Trophoblast cell (in vitro differentiated cells and primary cell): ENCODE results near the gene MEGF6.

Experiments used
- DNase-seq, 2 donors: peaks; one replicate each; pipeline ENCODE4 v3.0.0-alpha.2; 2016
- H2AFZ ChIP-seq: 2 replicates; pipeline ENCODE4 v1.6.1; 2013; ENCODE audit warnings: low read length, moderate library complexity, mild to moderate bottlenecking; ENCODE audit not compliant: insufficient read depth, poor library complexity
- H2AK5ac ChIP-seq: 2 replicates; pipeline ENCODE4 v1.6.1; 2013; ENCODE audit warnings: mild to moderate bottlenecking, low read length
- H2BK120ac ChIP-seq: 2 replicates; pipeline ENCODE4 v1.6.1; 2013; ENCODE audit warnings: low read length, mild to moderate bottlenecking, moderate library complexity; ENCODE audit not compliant: insufficient read depth, poor library complexity
- H2BK12ac ChIP-seq: 2 replicates; pipeline ENCODE4 v1.6.1; 2013; ENCODE audit warnings: mild to moderate bottlenecking, low read length, moderate library complexity
- H2BK5ac ChIP-seq: 2 replicates; pipeline ENCODE4 v1.6.1; 2013; ENCODE audit warnings: low read length, low read depth, moderate library complexity, mild to moderate bottlenecking; ENCODE audit not compliant: poor library complexity
- H3K14ac ChIP-seq: 2 replicates; pipeline ENCODE4 v1.6.1; 2013; ENCODE audit warnings: mild to moderate bottlenecking, low read length
- H3K18ac ChIP-seq: 2 replicates; pipeline ENCODE4 v1.6.1; 2013; ENCODE audit warnings: mild to moderate bottlenecking, low read length
- H3K23ac ChIP-seq: 2 replicates; pipeline ENCODE4 v1.6.1; 2013; ENCODE audit warnings: low read length
- H3K27ac ChIP-seq: 2 replicates; pipeline ENCODE4 v1.5.1; 2013; ENCODE audit warnings: low read depth, mild to moderate bottlenecking, inconsistent platforms, low read length, moderate library complexity
- H3K27me3 ChIP-seq: 2 replicates; pipeline ENCODE4 v1.6.1; 2013; ENCODE audit warnings: inconsistent platforms, mild to moderate bottlenecking, low read length, moderate library complexity; ENCODE audit not compliant: insufficient read depth
- H3K36me3 ChIP-seq, 2 experiments: 1 replicate in 1 of 2; 2 replicates in 1 of 2; pipeline ENCODE4 v1.6.1; 2013; ENCODE audit warnings: low read length in 2 of 2, mild to moderate bottlenecking in 2 of 2, moderate library complexity in 1 of 2; ENCODE audit not compliant: insufficient read depth in 2 of 2, control insufficient read depth in 1 of 2
- H3K4ac ChIP-seq: 2 replicates; pipeline ENCODE4 v1.6.1; 2013; ENCODE audit warnings: low read depth, mild to moderate bottlenecking, low read length, moderate library complexity
- H3K4me1 ChIP-seq, 2 experiments: 1 replicate in 1 of 2; 2 replicates in 1 of 2; pipeline ENCODE4 v1.6.1; 2013; ENCODE audit warnings: low read length in 2 of 2, mild to moderate bottlenecking in 2 of 2, moderate library complexity in 1 of 2; ENCODE audit not compliant: insufficient read depth in 2 of 2, control insufficient read depth in 1 of 2
- H3K4me2 ChIP-seq: 2 replicates; pipeline ENCODE4 v1.6.1; 2013; ENCODE audit warnings: inconsistent platforms, mild to moderate bottlenecking, low read length, moderate library complexity
- H3K4me3 ChIP-seq: 2 replicates; pipeline ENCODE4 v1.5.1; 2013; ENCODE audit warnings: mild to moderate bottlenecking, low read depth, low read length, inconsistent platforms
- H3K79me1 ChIP-seq: one replicate; pipeline ENCODE4 v1.6.1; 2013; ENCODE audit warnings: low read length
- H3K79me2 ChIP-seq: 2 replicates; pipeline ENCODE4 v1.6.1; 2013; ENCODE audit warnings: low read length, mild to moderate bottlenecking; ENCODE audit not compliant: control insufficient read depth, insufficient read depth, poor library complexity
- H3K9ac ChIP-seq: 2 replicates; pipeline ENCODE4 v1.6.1; 2013; ENCODE audit warnings: mild to moderate bottlenecking, low read length
- H3K9me3 ChIP-seq: 2 replicates; pipeline ENCODE4 v1.6.1; 2013; ENCODE audit warnings: low read depth, mild to moderate bottlenecking, control low read depth, inconsistent platforms, low read length; ENCODE audit not compliant: insufficient read depth
- H4K12ac ChIP-seq: 2 replicates; pipeline ENCODE4 v1.6.1; 2013; ENCODE audit warnings: low read depth, mild to moderate bottlenecking, low read length, moderate library complexity
- H4K8ac ChIP-seq: 2 replicates; pipeline ENCODE4 v1.6.1; 2013; ENCODE audit warnings: low read depth, mild to moderate bottlenecking, low read length, moderate library complexity
- H4K91ac ChIP-seq: one replicate; pipeline ENCODE4 v1.6.1; 2013; ENCODE audit warnings: low read depth, mild to moderate bottlenecking, low read length, moderate library complexity
- WGBS: extraction: QIAGEN DNeasy Blood & Tissue Kit; methylation state at CpG from one replicate; pipeline ENCODE4 v1.1.7; 2013; ENCODE audit warnings: missing lambda C conversion rate; ENCODE audit not compliant: insufficient read length, insufficient coverage; ENCODE audit errors: extremely low coverage; 5-methylcytosine and 5-hydroxymethylcytosine counted together

The MEGF6 gene

GRCh38 chr1:3604997-3605823 is 6.1 kb downstream of the MEGF6 start:
- 100% methylated on average over 1 of the region's 7 CpGs for WGBS
- Histone ChIP-seq H2AFZ (no peak overlapping the region), H3K27ac (no peak overlapping the region), H3K9ac (no peak overlapping the region), H3K4me1 (no peaks in the 10 kb centered on the region), H3K18ac (no peak overlapping the region), H3K4ac (no peak overlapping the region), H2BK120ac (no peak overlapping the region), H3K79me2 (no peaks in the 10 kb centered on the region), H3K9me3 (peaks cover 14% of the 10 kb centered on the region), H3K4me2 (no peak overlapping the region), H3K36me3 (no peaks in the 10 kb centered on the region), H3K27me3 (peaks cover 4% of the 10 kb centered on the region), H2BK5ac (no peak overlapping the region), H4K91ac (no peak overlapping the region), H4K12ac (no peak overlapping the region), H3K23ac (no peak overlapping the region), H3K4me3 (no peak overlapping the region), H3K79me1 (no peaks in the 10 kb centered on the region), H3K14ac (no peak overlapping the region), H2BK12ac (no peak overlapping the region), H2AK5ac (no peak overlapping the region), H4K8ac (no peak overlapping the region)
- no peak for DNase-seq

- no peak overlapping the region for H3K14ac ChIP-seq
- no peak overlapping the region for H4K8ac ChIP-seq
- no peak overlapping the region for H2BK120ac ChIP-seq
- peaks cover 14% of the 10 kb centered on the region for H3K9me3 ChIP-seq
- H3K4ac ChIP-seq: no peak overlapping the region
- H3K27ac ChIP-seq: no peak overlapping the region
- DNase-seq: no peak
- no peaks in the 10 kb centered on the region for H3K79me1 ChIP-seq
- H2AK5ac ChIP-seq: no peak overlapping the region
- no peak overlapping the region for H2AFZ ChIP-seq
- no CpG with 5 or more reads among the region's 8 CpGs for WGBS
- H2BK12ac ChIP-seq: no peak overlapping the region
- H4K12ac ChIP-seq: no peak overlapping the region
- H3K4me2 ChIP-seq: no peak overlapping the region
- no peak overlapping the region for H2BK5ac ChIP-seq
- no peak overlapping the region for H3K9ac ChIP-seq
- H3K4me1 ChIP-seq: no peaks in the 10 kb centered on the region
- H3K4me3 ChIP-seq: no peak overlapping the region
- no peaks in the 10 kb centered on the region for H3K79me2 ChIP-seq
- no peak overlapping the region for H4K91ac ChIP-seq
- no peak overlapping the region for H3K23ac ChIP-seq
- no peak overlapping the region for H3K18ac ChIP-seq
- H3K36me3 ChIP-seq: no peaks in the 10 kb centered on the region
- no peaks in the 10 kb centered on the region for H3K27me3 ChIP-seq
Observed at GRCh38 chr1:3604468-3604974, 6.8 kb downstream of the MEGF6 start.

- no CpG with 5 or more reads among the region's 29 CpGs for WGBS
Observed at GRCh38 chr1:3603571-3604467, 7.5 kb downstream of the MEGF6 start.

GRCh38 chr1:3603156-3603555 is 8.2 kb downstream of the MEGF6 start:
- H3K4ac ChIP-seq: no peak overlapping the region
- H3K4me2 ChIP-seq: no peak overlapping the region
- H3K79me2 ChIP-seq: no peaks in the 10 kb centered on the region
- H2AK5ac ChIP-seq: no peak overlapping the region
- no peaks in the 10 kb centered on the region for H3K27me3 ChIP-seq
- peaks cover 14% of the 10 kb centered on the region for H3K9me3 ChIP-seq
- H3K18ac ChIP-seq: no peak overlapping the region
- no peak overlapping the region for H3K9ac ChIP-seq
- no peak overlapping the region for H4K91ac ChIP-seq
- H3K79me1 ChIP-seq: no peaks in the 10 kb centered on the region
- H3K23ac ChIP-seq: no peak overlapping the region
- H3K27ac ChIP-seq: no peak overlapping the region
- H3K36me3 ChIP-seq: no peaks in the 10 kb centered on the region
- no peak overlapping the region for H2AFZ ChIP-seq
- no peak overlapping the region for H2BK12ac ChIP-seq
- no peak overlapping the region for H3K14ac ChIP-seq
- H4K12ac ChIP-seq: no peak overlapping the region
- no peak overlapping the region for H2BK5ac ChIP-seq
- DNase-seq: no peak
- no peak overlapping the region for H4K8ac ChIP-seq
- H3K4me3 ChIP-seq: no peak overlapping the region
- H2BK120ac ChIP-seq: no peak overlapping the region
- no peaks in the 10 kb centered on the region for H3K4me1 ChIP-seq
- WGBS: no CpG with 5 or more reads among the region's 11 CpGs

More at GRCh38 chr1:3603571-3604467, 7.5 kb downstream of the MEGF6 start:
- Histone ChIP-seq H3K14ac (no peak overlapping the region), H3K4ac (no peak overlapping the region), H2BK12ac (no peak overlapping the region), H2AK5ac (no peak overlapping the region), H3K23ac (no peak overlapping the region), H4K91ac (no peak overlapping the region), H3K4me1 (no peaks in the 10 kb centered on the region), H2AFZ (no peak overlapping the region), H4K12ac (no peak overlapping the region), H3K27me3 (no peaks in the 10 kb centered on the region), H3K4me2 (no peak overlapping the region), H3K4me3 (no peak overlapping the region), H3K79me2 (no peaks in the 10 kb centered on the region), H3K79me1 (no peaks in the 10 kb centered on the region), H2BK5ac (no peak overlapping the region), H2BK120ac (no peak overlapping the region), H3K36me3 (no peaks in the 10 kb centered on the region), H3K27ac (no peak overlapping the region), H3K9me3 (peaks cover 14% of the 10 kb centered on the region), H3K18ac (no peak overlapping the region), H4K8ac (no peak overlapping the region), H3K9ac (no peak overlapping the region)
- no peak for DNase-seq
